ENCODE results near the gene OBSCN.
"Not testable (repeated sequence)": the region's sequence is repeated elsewhere in the genome, so short reads cannot be mapped to it uniquely, and the experiment has no call there.

Gene OBSCN

DNA sequence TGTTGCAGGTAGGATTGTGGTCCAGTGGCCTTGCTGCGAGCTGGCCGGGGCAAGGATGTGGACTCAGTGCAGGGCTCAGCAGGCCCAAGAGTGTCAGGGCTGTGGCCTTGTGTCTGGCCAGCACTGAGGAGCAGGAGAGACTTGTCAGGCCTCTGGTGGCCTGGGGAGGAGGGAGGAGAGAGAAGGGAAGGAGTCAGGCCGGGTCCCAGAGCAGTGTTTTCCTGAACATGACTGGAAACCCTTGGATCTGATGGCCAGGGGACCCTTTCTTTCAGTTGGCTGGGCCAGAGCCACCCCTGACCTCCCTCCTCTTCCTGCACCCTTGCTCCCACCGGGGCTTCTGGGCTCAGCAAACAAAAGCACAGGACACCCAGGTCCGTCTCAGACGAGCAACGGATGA lies 37.2 kb upstream of the OBSCN start:
- DNase-seq: no peak

DNA sequence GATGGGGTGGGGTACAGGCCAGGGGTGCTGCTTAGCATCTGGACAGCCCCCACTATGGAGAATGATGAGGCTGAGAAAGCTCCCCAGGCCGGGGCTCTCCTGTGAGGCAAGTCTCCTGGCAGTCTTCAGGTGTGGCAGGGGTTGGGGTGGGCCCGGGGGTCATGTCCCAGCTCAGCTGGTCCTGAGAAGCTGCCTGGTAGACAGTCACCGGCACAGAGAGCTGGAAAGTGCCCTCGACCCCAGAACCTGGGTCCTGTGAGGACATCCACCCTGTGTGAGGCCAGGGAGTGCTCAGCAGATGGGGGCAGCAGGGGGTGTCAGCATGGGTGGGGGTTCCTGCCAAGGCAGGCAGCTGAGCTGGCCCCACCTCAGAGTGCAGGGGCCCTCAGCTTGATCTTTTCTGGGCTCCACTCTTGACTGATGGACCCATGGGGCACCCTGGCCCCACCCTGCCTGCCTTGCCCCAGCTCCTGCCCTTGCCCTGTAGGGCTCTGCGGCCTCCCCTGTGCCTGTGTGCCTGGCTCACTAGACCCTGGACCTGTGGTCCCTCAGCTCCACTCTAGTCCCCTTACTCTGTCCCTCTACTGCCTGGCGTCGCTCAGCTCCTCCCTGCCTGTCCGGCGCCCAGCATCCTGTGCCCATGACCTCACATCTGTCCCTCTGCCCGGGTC lies 36.5 kb upstream of the OBSCN start:
- no peak for DNase-seq

DNA sequence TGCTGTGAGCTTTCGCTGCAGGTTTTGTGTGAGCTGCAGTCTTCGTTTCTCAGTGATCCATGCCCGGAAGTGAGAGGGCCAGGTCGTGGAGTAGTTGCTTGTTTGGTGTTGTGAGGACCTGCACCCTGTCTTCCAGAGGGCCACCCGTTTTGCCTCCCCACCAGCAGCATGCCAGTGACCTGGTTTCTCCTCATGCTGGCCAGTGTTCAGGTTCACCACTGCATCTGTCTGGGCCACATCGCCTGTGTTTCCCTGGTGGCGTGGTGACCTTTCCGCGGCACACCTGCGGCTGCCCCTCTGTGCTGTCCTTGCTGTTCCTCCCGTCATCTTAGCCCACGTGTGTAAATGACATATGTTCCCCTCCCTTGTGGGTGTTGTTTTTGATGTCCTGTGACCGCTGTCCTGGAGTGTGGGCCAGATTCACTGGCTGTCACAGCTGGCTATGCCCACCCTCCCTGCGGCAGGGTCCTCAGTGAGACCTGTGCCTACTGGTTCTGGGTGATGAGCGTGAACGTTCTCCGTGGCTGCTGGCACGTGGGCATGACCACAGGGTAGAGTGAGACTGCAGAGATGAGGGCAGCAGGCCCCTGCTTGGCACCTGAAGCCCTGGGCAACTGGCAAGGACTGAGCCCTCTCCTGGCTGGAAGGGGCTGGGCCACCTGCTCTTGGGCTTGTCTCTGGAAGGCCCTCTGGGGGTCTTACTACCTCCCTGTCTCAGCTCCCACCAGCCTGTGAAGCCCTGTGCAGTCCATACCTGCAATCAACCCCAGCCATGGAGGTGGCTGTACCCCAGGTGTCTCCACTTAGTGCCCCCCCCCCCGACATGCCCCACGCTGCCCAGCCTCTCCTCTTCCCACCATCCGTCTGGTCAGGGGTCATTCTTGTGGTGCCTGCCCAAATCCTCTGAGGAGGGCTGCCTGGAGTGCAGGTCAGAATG lies 35.0 kb upstream of the OBSCN start:
- no peak for DNase-seq

DNA sequence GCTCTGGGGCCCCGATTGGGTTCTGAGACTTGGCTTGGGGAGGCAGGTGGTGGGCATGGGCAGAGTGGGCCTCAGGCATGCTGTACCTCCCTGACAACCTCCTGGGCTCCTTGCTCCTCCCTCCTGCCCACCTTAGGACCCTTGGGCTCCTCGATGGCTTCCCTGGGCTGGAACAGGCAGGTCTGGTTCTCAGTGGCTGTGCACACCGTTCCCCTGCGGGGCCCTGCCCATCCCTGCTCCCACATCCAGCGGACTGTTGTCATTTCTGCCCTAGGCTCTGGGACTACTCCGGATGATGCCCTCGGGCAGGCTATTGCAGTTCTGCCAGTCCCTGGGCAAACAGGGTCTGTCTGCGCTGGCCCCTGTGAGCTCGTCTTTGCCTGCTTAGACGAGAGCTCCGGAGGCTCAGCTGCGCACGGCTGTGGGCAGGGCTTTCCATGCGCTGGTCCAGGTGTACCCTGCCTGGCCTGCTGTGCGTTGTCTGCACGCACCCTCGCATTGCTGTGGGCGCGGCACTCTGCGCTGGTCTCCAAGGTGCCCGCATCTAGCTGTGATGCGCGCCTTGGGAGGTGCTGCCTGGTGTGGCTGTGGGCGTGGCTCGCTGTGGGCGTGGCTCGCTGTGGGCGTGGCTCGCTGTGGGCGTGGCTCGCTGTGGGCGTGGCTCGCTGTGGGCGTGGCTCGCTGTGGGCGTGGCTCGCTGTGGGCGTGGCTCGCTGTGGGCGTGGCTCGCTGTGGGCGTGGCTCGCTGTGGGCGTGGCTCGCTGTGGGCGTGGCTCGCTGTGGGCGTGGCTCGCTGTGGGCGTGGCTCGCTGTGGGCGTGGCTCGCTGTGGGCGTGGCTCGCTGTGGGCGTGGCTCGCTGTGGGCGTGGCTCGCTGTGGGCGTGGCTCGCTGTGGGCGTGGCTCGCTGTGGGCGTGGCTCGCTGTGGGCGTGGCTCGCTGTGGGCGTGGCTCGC lies 34.0 kb upstream of the OBSCN start:
- DNase-seq: not testable (repeated sequence)

DNA sequence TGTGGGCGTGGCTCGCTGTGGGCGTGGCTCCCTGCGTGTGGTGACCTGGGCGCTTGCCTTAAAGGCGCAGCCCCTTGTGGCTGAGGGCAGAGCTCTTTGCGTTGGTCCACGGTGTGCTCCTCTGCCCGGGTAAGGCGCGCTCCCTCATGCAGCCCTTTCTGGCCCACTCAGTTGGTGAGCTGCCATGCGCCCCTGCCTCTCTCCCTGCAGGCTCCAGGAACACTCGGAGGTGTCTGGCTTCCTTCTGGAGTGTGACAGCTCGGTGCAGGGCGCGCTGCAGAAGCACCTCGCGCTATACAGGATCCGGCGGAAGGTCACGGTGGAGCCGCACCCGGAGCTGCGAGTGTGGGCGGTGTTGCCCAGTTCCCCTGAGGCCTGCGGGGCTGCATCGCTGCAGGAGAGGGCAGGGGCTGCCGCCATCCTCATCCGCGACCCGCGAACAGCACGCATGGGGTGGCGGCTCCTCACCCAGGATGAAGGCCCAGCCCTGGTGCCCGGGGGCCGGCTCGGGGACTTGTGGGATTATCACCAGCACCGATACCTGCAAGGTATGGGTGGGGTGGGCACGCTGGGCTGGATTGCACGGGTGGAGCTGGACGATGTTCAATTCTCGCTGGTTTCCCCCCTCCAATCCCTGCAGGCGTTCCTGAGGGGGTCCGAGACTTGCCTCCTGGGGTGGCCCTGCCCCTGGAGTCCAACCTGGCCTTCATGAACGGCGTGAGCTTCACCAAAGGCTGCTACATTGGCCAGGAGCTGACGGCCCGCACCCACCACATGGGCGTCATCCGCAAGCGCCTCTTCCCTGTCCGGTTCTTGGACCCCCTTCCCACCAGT lies 33.1 kb upstream of the OBSCN start:
- DNase-seq: no peak

DNA sequence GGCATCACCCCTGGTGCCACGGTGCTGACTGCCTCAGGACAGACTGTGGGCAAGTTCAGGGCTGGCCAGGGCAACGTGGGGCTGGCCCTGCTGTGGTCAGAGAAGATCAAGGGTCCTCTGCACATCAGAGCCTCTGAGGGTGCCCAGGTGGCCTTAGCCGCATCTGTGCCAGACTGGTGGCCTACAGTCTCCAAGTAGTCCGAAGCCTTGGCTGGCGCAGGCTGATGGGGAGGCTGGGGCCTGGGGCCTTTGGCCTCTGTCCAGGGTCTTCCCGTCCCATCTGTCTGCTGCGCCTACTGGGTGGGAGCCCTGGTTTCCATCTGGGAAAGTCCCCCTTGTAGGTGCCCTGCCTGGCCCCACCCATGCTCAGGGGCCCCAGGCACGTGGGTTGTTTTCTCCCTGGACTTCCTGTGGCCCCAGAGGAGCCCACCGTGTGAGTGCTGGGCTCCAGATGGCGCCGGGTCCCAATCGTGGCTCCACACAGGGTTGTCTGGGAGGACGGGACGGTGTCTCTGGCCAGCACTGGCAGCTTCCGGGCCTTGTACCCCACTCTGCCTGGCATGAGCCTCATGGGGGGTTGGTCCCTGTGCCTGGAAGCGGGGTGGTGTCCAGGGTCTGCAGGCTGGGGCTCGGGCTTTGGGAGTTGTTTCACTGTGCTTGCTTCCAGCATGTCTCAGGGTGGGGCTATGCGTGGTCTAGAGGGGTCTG lies 32.4 kb upstream of the OBSCN start:
- DNase-seq: no peak

DNA sequence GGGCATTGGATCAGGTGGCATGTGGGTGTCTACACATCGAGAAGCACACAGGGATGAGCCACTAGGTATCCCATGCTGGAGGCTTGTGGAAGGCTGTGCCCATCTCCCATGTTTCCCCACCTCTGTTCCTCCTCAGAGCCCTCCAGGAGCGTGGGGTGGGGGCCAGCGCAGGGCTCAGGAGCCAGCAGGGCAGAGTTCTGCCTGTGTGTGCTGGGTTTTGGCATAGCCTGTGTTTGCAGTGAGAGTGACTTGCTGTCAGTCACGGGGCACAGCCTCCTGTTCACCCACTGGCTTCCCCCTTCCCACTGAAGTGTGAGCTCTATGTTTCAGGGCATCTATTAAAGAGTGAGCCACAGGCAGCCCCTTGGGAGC lies 31.8 kb upstream of the OBSCN start:
- DNase-seq: no peak

DNA sequence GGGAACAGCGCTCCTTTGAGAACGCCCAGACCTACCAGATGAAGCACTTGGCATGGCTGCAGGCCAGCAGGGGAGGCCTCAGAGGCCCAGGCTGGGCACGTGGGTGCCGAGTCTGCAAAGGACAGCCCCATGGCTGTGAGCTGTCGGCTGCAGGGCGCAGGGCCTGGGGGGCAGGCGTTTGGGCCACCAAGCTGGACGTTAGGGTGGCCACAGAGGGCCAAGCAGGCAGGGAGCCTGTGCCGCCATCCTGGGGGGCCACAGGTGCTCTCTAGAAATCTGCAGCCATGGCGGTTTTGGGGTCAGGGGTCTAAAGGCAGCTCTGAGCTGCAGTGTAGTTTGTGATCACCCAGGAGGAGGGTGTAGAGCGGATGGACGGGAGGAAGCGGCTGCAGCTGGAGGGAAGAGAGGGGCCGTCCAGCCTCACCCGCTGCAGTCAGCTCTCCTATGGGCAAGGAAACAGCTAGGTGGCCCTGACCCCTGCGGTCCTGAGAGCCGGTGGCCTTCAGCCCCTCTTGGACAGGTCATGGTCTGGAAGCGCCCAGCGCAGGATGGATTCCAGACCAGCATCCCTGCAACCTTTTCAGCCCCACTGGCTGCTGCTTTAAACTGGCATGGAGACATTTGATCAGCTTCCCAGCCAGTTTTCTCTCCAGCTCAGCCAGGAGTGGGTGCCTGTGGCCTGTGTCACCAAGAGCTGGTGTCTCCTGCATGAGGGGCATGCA lies 31.2 kb upstream of the OBSCN start:
- DNase-seq: no peak

DNA sequence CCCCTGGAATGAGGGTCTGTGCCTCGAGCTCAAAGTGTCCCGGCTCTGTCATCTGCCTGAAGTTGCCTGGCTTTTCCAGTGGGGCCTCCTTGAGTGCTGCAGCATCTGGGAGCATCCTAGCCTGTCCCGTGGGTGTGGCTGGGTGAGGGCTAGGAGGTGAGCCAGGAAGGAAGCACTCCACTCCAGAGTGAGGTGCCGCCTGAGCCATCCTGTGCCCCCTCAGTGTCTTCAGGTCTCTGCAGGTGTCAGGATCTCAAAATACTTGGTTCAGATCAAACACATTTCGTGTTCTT lies 30.7 kb upstream of the OBSCN start:
- DNase-seq: no peak

DNA sequence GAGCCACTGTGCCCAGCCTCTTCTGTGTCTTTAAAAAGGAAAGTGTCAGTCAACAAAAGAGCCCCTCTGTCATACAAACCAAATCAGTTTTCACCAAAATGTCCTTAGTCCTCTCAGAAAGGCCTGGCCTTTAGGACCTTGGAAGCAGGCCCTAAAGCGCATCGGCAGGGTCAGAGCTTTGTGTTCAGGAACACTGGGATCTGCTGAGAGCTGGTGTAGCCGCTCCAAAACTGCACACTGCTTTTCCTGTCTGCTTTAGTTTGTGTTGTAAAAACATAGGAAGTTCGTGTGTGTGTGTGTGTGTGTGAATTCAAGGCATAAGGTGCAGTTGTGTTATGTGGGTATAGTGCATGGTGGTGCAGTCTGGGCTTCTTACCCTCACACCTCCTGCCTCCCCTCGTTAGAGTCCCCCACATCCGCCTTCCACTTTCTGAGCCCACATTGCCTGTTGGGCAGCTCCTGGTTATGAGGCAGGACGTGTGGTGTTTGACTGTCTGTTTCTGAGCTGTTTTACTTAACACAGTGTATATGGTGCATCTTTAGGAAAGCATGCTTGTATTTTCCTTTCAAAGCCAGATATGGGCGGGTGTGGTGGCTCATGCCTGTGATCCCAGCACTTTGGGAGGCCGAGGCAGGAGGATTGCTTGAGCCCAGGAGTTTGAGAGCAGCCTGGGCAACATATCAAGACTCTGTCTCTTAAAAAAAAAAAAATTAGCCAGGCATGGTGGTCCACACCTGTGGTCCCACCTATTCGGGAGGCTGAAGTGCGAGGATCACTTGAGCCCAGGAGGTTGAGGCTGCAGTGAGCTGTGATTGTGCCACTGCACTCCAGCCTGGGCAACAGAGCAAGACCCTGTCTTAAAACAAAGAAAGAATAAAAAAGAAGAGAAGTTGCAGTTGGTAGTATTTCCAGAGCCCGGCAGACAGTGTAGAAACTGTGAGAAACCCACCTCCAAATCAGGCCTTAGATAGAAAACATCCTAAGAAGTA lies 29.8 kb upstream of the OBSCN start:
- DNase-seq: no peak

DNA sequence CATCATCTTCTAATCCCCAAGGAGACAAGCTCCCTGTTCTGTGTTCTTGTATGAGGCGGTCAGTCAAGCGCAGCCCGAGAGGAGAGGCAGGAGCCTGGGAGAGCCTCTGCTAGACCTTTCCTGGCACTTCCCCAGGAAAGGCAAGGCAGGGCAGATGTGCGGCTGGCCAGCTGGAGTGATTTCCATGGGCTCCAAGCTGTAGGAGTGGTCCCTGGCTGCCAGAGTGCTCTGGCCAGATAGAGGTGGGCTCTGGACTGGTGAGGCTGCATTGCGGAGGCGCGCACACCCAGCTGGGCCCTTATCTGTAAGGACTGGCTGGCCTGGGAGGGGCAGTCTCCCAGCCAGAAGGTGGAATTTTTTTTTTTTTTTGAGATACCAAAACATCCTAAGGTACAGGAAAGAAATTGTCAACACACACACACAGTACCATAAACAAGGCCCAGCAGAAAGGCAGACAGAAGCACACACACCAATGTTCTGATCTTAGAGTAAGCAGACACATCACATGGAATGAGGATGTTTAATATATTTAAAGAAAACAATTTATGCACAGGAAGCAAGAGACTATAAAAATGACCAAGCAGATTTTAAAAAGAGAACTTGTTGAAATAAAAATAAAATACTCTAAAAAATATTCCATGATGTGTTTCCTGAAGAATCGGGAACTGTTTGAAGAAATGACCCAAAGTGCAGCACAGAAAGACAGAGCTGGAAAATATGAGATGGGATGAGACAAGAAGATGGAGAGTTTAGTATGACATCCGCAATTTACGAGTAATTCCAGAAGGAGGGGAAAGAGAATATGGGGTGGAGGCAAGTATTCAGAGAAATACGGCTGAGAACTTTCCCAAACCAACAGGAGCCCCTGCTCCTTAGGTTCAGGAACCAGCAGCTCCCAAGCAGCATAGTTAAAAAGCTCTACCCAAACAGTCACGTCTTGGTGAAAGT lies 28.8 kb upstream of the OBSCN start:
- no peak for DNase-seq

DNA sequence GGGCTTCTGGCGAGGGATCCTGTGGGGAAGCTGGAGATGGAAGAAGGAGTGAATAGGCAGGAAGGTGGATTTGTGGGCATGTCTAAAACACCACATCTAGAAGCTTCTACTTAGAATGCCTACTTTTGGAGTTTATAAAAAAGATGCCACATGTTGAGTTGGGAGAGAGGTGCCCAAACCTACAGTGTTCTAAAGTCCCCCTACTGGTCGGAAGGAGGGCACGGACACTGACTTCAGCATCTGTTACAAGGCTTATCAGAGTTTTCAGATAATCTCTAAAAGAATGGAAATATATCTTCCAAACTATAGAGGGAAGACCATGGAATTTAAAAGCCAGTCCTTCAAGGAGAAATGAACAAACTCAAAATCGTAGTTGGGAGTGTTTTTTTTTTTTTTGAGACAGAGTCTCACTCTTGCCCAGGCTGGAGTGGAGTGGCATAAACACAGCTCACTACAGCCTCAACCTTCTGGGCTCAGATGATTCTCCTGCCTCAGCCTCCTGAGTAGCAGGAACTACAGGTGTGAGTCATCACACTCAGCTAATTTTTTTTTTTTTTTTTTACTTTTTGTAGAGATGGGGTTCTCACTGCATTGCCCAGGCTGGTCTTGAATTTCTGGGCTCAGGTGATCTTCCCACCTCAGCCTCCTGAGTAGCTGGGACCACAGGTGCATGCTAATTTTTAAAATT lies 27.4 kb upstream of the OBSCN start:
- no peak for DNase-seq

DNA sequence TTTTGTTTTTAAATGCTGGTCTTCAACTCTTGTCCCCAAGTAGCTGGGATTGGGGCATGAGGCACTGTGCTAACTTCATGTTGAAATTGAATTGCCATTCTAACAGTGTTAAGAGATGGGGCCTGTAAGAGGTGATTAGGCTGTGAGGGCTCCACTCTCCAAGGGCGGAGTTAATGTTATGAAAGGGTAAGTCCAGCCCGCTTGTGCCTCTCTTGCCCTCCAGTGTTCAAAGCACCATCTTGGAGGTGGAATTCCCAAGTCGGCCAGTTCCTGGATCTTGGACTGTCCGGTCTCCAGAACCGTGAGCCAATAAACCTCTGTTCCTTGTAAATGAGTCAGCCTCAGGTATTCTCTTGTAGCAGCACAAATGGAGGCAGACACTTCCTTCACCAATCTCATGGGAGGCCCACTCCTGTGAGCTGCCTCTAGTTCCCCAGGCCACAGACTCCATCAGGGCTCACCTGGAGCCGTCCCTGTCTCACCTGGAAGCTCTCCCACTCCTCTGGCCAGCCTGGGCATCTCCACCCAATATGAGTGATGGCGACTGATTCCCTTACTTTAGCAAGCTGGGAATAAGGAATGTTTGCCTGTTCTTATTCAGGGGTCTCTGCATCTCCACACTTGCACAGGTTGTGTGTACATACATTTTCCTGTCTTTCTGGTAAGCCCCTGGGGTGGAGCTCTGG lies 26.7 kb upstream of the OBSCN start:
- DNase-seq: no peak

DNA sequence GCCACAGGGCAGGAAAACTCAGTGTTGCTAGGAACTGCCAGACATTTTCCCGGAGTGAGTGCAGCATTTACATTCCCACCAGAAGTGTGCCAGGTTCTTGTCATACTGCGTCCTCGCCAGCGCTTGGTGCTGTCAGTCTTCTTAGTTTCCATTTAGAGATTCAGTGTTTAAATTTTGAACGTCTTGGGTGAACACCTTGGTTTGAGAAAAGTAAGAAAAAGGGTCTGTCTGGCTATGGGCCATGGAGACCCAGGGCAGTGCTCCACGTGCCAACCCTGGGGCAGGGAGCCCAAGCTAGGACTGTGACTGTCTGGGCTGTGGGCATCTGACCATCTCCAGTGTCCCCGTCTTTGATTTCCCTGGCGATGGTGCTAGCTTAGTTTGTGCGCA lies 26.2 kb upstream of the OBSCN start:
- no peak for DNase-seq

DNA sequence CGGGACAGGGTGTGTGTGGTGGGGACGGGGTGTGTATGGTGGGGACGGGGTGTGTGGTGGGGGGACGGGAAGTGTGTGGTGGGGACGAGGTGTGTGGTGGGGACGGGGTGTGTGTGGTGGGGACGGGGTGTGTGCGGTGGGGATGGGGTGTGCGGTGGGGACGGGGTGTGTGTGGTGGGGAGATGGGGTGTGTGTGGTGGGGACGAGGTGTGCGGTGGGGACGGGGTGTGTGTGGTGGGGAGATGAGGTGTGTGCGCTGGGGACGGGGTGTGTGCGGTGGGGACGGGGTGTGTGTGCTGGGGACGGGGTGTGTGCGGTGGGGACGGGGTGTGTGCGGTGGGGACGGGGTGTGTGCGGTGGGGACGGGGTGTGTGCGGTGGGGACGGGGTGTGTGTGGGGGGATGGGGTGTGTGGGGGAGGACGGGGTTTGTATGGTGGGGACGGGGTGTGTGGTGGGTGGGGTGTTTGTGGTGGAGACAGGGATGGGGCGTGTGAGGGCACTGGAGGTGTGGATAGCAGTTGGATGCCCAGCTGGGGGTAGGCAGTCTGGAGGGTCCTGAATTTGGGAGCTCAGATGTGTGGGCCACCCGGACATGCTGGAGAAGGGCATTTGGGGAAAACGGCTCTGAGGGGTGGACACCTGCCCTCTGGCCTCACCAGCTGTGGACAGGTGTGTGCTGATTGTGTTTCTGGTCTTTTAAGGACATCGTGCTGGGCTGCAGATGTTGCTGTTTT lies 25.4 kb upstream of the OBSCN start:
- DNase-seq: no peak

DNA sequence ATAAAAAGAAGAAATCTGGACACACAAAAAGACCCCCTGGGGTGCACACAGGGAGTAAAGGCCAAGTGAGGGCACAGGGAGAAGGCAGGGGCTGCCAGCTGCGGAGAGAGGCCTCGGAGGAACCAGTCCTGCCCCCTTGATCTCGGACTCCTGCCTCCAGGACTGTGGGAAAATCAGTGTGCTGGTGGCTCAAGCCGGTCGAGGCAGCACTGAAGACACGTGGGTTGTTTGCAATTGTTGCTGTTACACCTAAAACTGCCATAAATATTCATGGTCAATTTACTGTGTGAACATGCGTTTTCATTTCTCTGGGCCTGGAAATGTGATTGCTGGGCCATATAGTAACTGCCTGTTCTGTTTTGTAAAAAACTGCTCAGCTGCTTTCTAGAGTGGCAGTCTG lies 23.7 kb upstream of the OBSCN start:
- DNase-seq: no peak

DNA sequence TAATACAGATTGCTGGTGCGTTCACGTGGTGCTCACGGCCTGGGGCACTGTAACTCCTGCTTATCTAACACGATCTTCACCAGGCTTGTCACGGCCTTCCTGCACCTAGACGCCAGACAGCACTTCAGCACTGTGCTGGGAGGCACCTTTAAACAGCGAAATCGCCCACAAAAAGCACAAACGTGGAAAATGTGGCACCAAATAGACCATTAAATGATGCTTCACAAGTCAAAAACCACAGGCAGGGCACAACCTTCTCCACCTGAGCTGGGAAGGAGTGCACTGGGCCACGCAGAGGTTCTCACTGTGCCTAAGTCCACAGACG lies 22.2 kb upstream of the OBSCN start:
- DNase-seq: no peak

Measured in cortex of kidney (tissue), 1 donor.